Fibroblast of lung (primary cell): ENCODE measurements around the gene EPHB2.

Source experiments
- EZH2 ChIP-seq: IDR thresholded peaks from 2 replicates; pipeline ENCODE4 v1.5.1; 2012; ENCODE audit warnings: low read length, control low read depth, mild to moderate bottlenecking; ENCODE audit errors: missing control alignments
- TF ChIP-seq, protein P1 (sequence below), 2 donors: IDR thresholded peaks in 1 of 2; conservative IDR thresholded peaks in 1 of 2; 1 replicate in 1 of 2; 2 replicates in 1 of 2; pipeline ENCODE4 v1.5.1; 2011 to 2012; ENCODE audit warnings: low read length in 2 of 2, control low read depth in 1 of 2, inconsistent platforms in 1 of 2, low read depth in 1 of 2, mild to moderate bottlenecking in 1 of 2

- TF ChIP-seq, protein P1, sequence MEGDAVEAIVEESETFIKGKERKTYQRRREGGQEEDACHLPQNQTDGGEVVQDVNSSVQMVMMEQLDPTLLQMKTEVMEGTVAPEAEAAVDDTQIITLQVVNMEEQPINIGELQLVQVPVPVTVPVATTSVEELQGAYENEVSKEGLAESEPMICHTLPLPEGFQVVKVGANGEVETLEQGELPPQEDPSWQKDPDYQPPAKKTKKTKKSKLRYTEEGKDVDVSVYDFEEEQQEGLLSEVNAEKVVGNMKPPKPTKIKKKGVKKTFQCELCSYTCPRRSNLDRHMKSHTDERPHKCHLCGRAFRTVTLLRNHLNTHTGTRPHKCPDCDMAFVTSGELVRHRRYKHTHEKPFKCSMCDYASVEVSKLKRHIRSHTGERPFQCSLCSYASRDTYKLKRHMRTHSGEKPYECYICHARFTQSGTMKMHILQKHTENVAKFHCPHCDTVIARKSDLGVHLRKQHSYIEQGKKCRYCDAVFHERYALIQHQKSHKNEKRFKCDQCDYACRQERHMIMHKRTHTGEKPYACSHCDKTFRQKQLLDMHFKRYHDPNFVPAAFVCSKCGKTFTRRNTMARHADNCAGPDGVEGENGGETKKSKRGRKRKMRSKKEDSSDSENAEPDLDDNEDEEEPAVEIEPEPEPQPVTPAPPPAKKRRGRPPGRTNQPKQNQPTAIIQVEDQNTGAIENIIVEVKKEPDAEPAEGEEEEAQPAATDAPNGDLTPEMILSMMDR (conservative IDR thresholded peaks at IDR 0.05 in 1 of 2, IDR thresholded peaks at IDR 0.05 in 1 of 2; ENCODE audit: low read depth in 1 of 2, low read length in 2 of 2) = no peak
- no peak for TF ChIP-seq EZH2
Observed at GRCh38 chr1:22896184-22896583, 185.5 kb downstream of the EPHB2 start.
